ENCODE results near the gene DSG1. TPM values are rescaled to one million over a fixed set of nuclear protein-coding genes. Genes with fewer than 3 reads are reported as not detected.

The DSG1 gene
- total and polyA plus RNA-seq, 7 donors = not detected

DNA sequence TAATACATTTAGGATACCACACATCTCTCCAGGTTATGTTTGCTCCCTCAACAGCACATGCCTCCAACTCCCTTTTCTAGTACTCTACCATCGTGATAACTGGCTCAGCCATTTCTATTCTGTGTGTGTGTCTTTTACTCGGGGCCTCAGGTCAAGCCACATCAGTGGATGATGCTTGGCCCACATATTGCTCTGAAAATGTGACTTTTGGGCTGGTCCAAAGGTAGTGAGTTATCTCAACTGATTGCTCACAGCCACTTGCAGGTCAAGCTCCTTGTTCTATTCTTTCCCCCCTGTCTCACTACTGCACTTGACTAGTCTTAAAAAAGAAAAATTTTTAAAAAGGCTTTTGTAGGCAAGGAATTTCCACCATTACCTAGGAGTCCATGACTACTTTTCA lies 64.1 kb downstream of the DSG1 start:
- Histone ChIP-seq H3K4me1 (no peaks in the 10 kb centered on the region), H3K9me3 (no peaks in the 10 kb centered on the region), H3K4me3 (no peak overlapping the region), H3K27me3 (no peaks in the 10 kb centered on the region), H3K27ac (no peak overlapping the region), H3K36me3 (no peaks in the 10 kb centered on the region)
- WGBS, 2 donors = 90 to 93% methylated on average over 2 of the region's 2 CpGs
- DNase-seq = no peak
- intact Hi-C loops (cut with DNase I) = no loop called here
- TF ChIP-seq, protein P1, sequence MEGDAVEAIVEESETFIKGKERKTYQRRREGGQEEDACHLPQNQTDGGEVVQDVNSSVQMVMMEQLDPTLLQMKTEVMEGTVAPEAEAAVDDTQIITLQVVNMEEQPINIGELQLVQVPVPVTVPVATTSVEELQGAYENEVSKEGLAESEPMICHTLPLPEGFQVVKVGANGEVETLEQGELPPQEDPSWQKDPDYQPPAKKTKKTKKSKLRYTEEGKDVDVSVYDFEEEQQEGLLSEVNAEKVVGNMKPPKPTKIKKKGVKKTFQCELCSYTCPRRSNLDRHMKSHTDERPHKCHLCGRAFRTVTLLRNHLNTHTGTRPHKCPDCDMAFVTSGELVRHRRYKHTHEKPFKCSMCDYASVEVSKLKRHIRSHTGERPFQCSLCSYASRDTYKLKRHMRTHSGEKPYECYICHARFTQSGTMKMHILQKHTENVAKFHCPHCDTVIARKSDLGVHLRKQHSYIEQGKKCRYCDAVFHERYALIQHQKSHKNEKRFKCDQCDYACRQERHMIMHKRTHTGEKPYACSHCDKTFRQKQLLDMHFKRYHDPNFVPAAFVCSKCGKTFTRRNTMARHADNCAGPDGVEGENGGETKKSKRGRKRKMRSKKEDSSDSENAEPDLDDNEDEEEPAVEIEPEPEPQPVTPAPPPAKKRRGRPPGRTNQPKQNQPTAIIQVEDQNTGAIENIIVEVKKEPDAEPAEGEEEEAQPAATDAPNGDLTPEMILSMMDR (IDR thresholded peaks at IDR 0.05) = no peak
- no peak for TF ChIP-seq POLR2A (IDR thresholded peaks at IDR 0.05)

DNA sequence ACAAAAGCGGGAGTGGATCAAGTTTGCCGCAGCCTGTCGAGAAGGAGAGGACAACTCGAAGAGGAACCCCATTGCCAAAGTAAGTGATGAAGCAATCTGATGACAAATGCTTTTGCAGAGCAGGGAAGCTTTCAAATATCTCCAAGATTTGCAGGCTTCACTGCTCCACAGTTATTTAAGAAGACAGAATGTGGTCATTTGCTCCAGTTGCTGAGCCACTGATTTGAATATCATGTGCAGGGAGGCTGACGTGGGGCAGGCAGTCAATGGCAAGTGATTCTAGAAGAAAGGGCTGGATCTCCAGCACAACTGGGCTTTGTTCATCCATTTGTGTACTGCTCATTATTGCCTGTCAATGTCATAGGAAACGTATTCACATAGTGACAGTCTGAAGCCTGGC lies 68.8 kb downstream of the DSG1 start:
- Histone ChIP-seq H3K27ac (no peak overlapping the region), H3K36me3 (no peaks in the 10 kb centered on the region), H3K9me3 (no peaks in the 10 kb centered on the region), H3K27me3 (no peaks in the 10 kb centered on the region), H3K4me3 (no peak overlapping the region), H3K4me1 (no peaks in the 10 kb centered on the region)
- no peak for DNase-seq
- intact Hi-C loops (cut with DNase I) = no loop called here
- TF ChIP-seq POLR2AphosphoS5 (IDR thresholded peaks at IDR 0.05) = no peak
- no peak for TF ChIP-seq POLR2A (IDR thresholded peaks at IDR 0.05)
- TF ChIP-seq, protein P1 (IDR thresholded peaks at IDR 0.05) = no peak
- WGBS, 2 donors = 92 to 94% methylated on average over 6 of the region's 6 CpGs

DNA sequence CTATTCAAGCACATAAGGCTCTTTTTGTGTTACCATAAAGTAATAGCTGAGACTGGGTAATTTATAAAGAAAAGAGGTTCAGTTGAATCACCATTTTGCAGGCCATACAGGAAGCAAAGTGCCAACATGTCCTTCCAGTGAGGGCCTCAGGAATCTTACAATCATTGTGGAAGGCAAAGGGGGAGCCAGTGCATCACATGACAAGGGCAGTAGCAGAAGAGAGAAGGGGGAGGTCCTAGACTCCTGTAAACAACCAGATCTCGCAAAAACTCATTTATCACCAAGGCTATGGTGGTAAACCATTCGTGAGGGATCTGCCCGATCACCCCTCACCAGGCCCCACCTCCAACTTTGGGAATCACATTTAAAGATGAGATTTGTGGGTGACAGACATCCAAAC lies 75.3 kb downstream of the DSG1 start:
- WGBS, 2 donors = 76 to 88% methylated on average over 3 of the region's 3 CpGs
- Histone ChIP-seq H3K4me3 (no peak overlapping the region), H3K27me3 (no peaks in the 10 kb centered on the region), H3K4me1 (peaks cover 0 to 4% (median 0%) of the 10 kb centered on the region in 4 donors), H3K27ac (no peak overlapping the region), H3K36me3 (no peaks in the 10 kb centered on the region), H3K9me3 (no peaks in the 10 kb centered on the region)
- no peak for DNase-seq
- intact Hi-C loops (cut with DNase I) = no loop called here
- TF ChIP-seq POLR2A (IDR thresholded peaks at IDR 0.05) (no peak), EP300 (IDR thresholded peaks at IDR 0.05) (no peak), POLR2AphosphoS5 (IDR thresholded peaks at IDR 0.05) (no peak)
- TF ChIP-seq, protein P1 (IDR thresholded peaks at IDR 0.05) = no peak

DNA sequence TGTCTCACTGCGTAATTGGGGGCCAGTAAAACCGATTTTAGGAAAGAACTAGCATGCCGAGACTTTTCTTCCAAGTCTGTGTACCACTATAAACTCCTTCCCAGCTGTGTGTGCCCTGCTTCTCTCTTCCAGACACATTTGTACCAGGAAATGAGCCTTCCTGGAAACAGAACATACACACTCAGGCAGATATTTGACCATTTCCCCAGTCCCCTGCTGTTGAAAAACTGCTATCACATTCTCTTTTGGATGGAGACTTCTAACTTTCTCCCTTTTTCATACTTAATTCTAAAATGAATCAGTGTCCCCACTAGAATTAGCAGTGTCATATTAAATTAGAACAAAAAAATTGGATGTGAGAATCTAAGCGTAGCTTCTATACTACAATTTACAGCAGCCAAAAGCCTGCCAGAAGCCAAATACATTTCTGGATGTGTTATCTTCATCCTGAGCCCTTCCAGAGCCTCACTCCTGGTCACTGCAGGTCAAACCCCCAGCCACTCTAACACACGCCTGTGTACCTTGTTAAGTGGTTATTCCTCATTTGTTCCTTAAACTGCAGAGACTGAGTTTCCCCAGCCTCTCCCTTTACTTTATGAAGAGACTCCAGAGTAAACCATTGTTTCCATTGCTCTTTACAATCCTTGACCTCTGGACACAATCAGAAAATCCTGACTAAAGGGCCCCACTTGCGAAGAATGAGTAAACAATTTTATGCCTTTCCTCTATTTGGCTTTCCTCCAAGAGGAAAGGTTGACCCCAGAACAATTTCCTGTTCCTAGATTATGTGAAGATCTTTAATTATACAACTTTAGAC lies 79.0 kb downstream of the DSG1 start:
- 20 to 42% methylated on average over 6 of the region's 6 CpGs for WGBS, 2 donors
- H3K27me3 ChIP-seq = no peaks in the 10 kb centered on the region
- H3K36me3 ChIP-seq = no peaks in the 10 kb centered on the region
- H3K9me3 ChIP-seq = no peaks in the 10 kb centered on the region
- intact Hi-C loops (cut with DNase I) = no loop called here
- peak overlapping the region in 1 of 4 donors; percentile 15 for H3K27ac ChIP-seq
- DNase-seq = no peak
- peaks cover 0 to 10% (median 0%) of the 10 kb centered on the region in 4 donors for H3K4me1 ChIP-seq
- TF ChIP-seq POLR2AphosphoS5 (IDR thresholded peaks at IDR 0.05) (no peak), EP300 (IDR thresholded peaks at IDR 0.05) (no peak), POLR2A (IDR thresholded peaks at IDR 0.05) (no peak)
- TF ChIP-seq, protein P1 (IDR thresholded peaks at IDR 0.05) = no peak
- no peak overlapping the region for H3K4me3 ChIP-seq

DNA sequence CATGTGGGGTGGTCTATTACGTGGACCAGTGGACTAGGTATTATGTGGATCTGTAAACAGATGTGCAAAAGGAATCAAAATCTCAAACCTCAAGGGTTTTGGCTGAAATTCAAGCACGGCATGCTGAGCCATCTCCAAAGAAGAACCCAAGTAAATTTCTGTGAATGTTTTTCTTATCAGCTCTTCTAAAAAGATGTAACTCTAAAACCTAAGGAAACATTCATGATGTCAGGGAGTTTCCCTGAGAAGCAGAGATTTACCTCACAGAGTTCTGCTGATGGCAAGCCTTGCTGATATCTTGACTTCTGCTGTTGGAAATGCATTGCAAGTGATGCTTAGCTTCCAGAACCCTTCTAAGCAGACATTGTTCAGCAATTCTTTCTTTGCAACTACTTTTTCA lies 80.2 kb downstream of the DSG1 start:
- no peaks in the 10 kb centered on the region for H3K9me3 ChIP-seq
- H3K36me3 ChIP-seq = no peaks in the 10 kb centered on the region
- intact Hi-C loops (cut with DNase I) = no loop called here
- no peaks in the 10 kb centered on the region for H3K27me3 ChIP-seq
- H3K4me3 ChIP-seq = no peak overlapping the region
- TF ChIP-seq POLR2AphosphoS5 (IDR thresholded peaks at IDR 0.05) (no peak), EP300 (IDR thresholded peaks at IDR 0.05) (no peak), POLR2A (IDR thresholded peaks at IDR 0.05) (no peak)
- TF ChIP-seq, protein P1 (IDR thresholded peaks at IDR 0.05) = no peak
- peaks cover 0 to 10% (median 0%) of the 10 kb centered on the region in 4 donors for H3K4me1 ChIP-seq
- WGBS, 2 donors = 42 to 61% methylated on average over 2 of the region's 2 CpGs
- H3K27ac ChIP-seq = no peak overlapping the region
- no peak for DNase-seq
